GM12873 (cell line): ENCODE data around the gene SLCO4A1.

Source experiments
- TF ChIP-seq, protein P1 (sequence below): IDR thresholded peaks from 2 replicates; pipeline ENCODE4 v1.5.1; 2012; ENCODE audit warnings: low read depth, mild to moderate bottlenecking, moderate library complexity, low read length, control low read depth; ENCODE audit not compliant: insufficient read depth; ENCODE audit errors: missing control alignments

SLCO4A1 gene

GRCh38 chr20:62607366-62608217 lies 34.7 kb upstream of the SLCO4A1 start:
- TF ChIP-seq, protein P1, sequence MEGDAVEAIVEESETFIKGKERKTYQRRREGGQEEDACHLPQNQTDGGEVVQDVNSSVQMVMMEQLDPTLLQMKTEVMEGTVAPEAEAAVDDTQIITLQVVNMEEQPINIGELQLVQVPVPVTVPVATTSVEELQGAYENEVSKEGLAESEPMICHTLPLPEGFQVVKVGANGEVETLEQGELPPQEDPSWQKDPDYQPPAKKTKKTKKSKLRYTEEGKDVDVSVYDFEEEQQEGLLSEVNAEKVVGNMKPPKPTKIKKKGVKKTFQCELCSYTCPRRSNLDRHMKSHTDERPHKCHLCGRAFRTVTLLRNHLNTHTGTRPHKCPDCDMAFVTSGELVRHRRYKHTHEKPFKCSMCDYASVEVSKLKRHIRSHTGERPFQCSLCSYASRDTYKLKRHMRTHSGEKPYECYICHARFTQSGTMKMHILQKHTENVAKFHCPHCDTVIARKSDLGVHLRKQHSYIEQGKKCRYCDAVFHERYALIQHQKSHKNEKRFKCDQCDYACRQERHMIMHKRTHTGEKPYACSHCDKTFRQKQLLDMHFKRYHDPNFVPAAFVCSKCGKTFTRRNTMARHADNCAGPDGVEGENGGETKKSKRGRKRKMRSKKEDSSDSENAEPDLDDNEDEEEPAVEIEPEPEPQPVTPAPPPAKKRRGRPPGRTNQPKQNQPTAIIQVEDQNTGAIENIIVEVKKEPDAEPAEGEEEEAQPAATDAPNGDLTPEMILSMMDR, result no peak

DNA sequence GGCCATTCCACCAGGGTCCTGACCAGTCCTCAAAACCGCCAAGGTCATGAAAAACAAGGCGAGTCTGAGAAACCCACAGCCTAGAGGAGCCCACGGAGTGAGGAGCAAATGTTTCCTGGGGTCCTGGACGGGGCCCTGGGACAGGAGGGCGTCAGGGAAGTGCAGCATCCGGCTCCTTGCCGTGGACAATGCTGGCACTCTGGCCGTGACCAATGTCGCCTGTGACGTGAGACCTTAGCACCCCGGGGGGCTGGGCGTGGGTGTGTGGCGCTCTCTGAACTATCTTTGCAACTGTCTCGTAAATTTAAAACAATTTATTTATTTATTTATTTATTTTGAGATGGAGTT lies 34.1 kb upstream of the SLCO4A1 start:
- TF ChIP-seq, protein P1, result no peak

GRCh38 chr20:62609279-62609720 lies 33.0 kb upstream of the SLCO4A1 start:
- TF ChIP-seq, protein P1, result no peak

GRCh38 chr20:62609811-62610757 lies 32.2 kb upstream of the SLCO4A1 start:
- TF ChIP-seq, protein P1, result no peak

- TF ChIP-seq, protein P1, result no peak
Measured at GRCh38 chr20:62611012-62611411, 31.3 kb upstream of the SLCO4A1 start.

DNA sequence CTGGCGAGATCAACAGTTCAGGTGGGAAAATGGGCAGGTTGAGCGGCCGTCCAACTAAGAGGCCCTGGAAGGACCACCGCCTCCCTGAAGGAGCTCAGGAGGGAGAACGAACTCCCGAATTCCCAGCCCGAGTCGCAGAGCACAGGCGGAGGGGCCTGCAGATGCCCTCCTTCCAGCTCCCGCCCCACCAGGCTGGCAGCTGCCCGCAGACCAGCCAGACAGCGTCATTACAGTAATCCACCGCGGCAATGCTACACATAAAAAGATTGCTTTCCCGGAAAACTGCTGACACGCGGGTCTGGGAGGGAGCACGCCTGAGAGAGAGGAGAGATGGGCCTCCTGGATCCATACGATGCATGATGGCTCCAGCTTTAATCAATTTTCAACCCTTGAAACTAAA lies 30.5 kb upstream of the SLCO4A1 start:
- TF ChIP-seq, protein P1, result no peak
